H1 (cell line): ENCODE data around the gene CACNA1C. TPM values are rescaled to one million over a fixed set of nuclear protein-coding genes. Genes with fewer than 3 reads are reported as not detected.

Experiments used
- GABPA ChIP-seq: IDR thresholded peaks from 2 replicates; pipeline ENCODE4 v1.6.1; 2011; ENCODE audit warnings: mild to moderate bottlenecking, low read length, moderate library complexity, borderline replicate concordance; ENCODE audit not compliant: insufficient read depth
- GTF2F1 ChIP-seq: IDR thresholded peaks from 2 replicates; pipeline ENCODE4 v1.6.1; 2012; ENCODE audit warnings: low read depth, low read length, improper control_type of control experiment, borderline replicate concordance
- SP2 ChIP-seq: IDR thresholded peaks from 2 replicates; pipeline ENCODE4 v1.6.1; 2012; ENCODE audit warnings: mild to moderate bottlenecking, low read length, inconsistent platforms
- polyA plus RNA-seq, 7 experiments: library from polyadenylated mRNA; depleted of rRNA in 3 of 7; stranded (reverse) in 5 of 7; unstranded in 2 of 7; fragments of >200 nt in 5 of 7; fragments of 200-250 nt in 2 of 7; gene quantifications; 1 replicate in 5 of 7; 2 replicates in 1 of 7; 4 replicates in 1 of 7; pipeline versions ENCODE4 v1.2.1 to v1.2.3, GENCODE V29; 2011 to 2013; ENCODE audit warnings: missing spikeins in 2 of 7, mixed read lengths in 2 of 7
- total RNA-seq: library from RNA; stranded (reverse); fragmentation: NEBNext Ultra II Directional; extraction: Animal tissue kit (Norgen Biotek cat#: 25700); gene quantifications from 2 replicates; pipeline ENCODE4 v1.2.1, GENCODE V29; 2021

The CACNA1C gene
- total and polyA plus RNA-seq, 2 of the 8 experiments (the other 6 are each of a cell fraction or from before 2014, with no cell fraction given): 1.3 TPM

DNA sequence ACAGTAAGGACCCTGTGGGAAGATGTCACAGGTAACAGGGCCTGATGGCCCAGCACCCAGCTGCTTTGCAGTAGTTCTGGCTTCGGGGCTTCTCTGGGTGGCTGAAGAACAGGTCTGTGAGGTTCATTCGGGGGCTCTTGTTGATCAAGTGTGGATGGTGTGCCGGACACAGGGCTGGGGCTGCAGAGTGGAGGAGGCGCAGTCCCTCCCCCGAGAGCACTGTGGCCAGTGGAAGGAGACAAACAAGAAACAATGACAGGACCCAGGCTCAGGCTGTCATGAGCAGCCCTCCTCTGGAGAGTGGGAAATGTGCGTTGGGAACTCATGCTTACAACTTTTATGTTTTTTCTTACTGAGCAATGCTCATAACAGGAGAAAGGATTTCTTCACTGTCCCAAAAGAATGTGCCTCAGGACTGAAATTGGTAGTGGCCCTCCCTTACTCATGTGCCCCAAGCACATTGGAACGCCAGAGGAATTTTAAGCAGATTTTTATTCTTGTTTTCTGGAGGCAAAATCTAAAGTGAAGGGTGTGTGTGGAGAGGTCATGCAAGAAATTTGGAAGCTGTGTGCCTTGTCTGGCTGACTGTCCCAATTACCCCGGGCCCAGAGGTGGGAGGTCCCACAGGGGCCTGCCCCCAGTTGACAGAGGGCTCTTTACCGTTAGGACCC, 233.8 kb downstream of the CACNA1C start (continued):
- TF ChIP-seq GTF2F1 (no peak), GABPA (no peak), SP2 (no peak)
